Rectal smooth muscle tissue (tissue), 1 donor: ENCODE measurements around the gene MIER3.

Experiments
- H3K27ac ChIP-seq: one replicate; pipeline ENCODE4 v1.7.0; 2013; ENCODE audit warnings: low read depth, low read length, inconsistent platforms
- H3K27me3 ChIP-seq: one replicate; pipeline ENCODE4 v1.7.0; 2013; ENCODE audit warnings: low read length; ENCODE audit not compliant: control insufficient read depth, insufficient read depth
- H3K36me3 ChIP-seq: one replicate; pipeline ENCODE4 v1.7.0; 2013; ENCODE audit warnings: low read length; ENCODE audit not compliant: control insufficient read depth, insufficient read depth
- H3K4me1 ChIP-seq: one replicate; pipeline ENCODE4 v1.7.0; 2013; ENCODE audit warnings: low read length; ENCODE audit not compliant: control insufficient read depth, insufficient read depth
- H3K4me3 ChIP-seq: one replicate; pipeline ENCODE4 v1.7.0; 2013; ENCODE audit warnings: low read length
- H3K9ac ChIP-seq: one replicate; pipeline ENCODE4 v1.7.0; 2013; ENCODE audit warnings: low read length

Gene MIER3

DNA sequence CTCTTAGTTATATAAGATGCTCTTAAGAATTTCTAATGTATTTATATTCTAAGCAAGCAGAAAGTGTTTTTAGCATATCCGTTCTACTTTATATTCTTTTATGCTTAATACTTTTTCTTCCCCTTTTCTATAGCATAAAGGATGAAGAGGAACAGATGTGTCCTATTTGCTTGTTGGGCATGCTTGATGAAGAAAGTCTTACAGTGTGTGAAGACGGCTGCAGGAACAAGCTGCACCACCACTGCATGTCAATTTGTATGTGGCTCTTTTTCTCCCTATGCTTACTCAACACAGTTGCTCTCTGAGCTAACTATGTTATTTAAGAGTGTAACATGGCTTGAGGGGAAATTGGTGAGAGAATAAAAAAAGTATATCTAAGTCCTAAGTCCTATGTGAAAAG lies 80.1 kb downstream of the MIER3 start:
- Histone ChIP-seq H3K4me3 (no peak overlapping the region), H3K27me3 (no peaks in the 10 kb centered on the region), H3K36me3 (peaks cover 8% of the 10 kb centered on the region), H3K4me1 (no peaks in the 10 kb centered on the region), H3K27ac (no peak overlapping the region), H3K9ac (no peak overlapping the region)
